Immature natural killer cell (primary cell): ENCODE results near the gene UBE2E2. TPM values are rescaled to one million over a fixed set of nuclear protein-coding genes. Genes with fewer than 3 reads are reported as not detected.

ENCODE experiments used
- DNase-seq, 3 donors: peaks; one replicate each; pipeline ENCODE4 v3.0.0; 2022; ENCODE audit warnings: mixed read lengths in 1 of 3
- H3K27ac Mint-ChIP-seq, 6 donors: one replicate each; pipeline ENCODE4 v1.8.0; 2020; ENCODE audit warnings: mixed read lengths in 6 of 6, mild to moderate bottlenecking in 5 of 6, inconsistent platforms in 4 of 6, moderate library complexity in 3 of 6
- H3K27me3 Mint-ChIP-seq, 3 donors: one replicate each; pipeline ENCODE4 v1.8.0; 2020 to 2021; ENCODE audit warnings: low read depth in 3 of 3, mild to moderate bottlenecking in 3 of 3, mixed read lengths in 3 of 3, moderate library complexity in 3 of 3, inconsistent platforms in 1 of 3
- H3K36me3 Mint-ChIP-seq, 3 donors: one replicate each; pipeline ENCODE4 v1.8.0; 2020; ENCODE audit warnings: mixed read lengths in 3 of 3, inconsistent platforms in 2 of 3, mild to moderate bottlenecking in 2 of 3
- H3K4me1 Mint-ChIP-seq, 2 donors: one replicate each; pipeline ENCODE4 v1.8.0; 2020; ENCODE audit warnings: inconsistent platforms in 2 of 2, mild to moderate bottlenecking in 2 of 2, mixed read lengths in 2 of 2, moderate library complexity in 1 of 2
- H3K4me3 Mint-ChIP-seq, 5 donors: one replicate each; pipeline ENCODE4 v1.8.0; 2020; ENCODE audit warnings: mild to moderate bottlenecking in 5 of 5, mixed read lengths in 5 of 5, inconsistent platforms in 3 of 5, moderate library complexity in 3 of 5
- H3K9me3 Mint-ChIP-seq, 6 donors: one replicate each; pipeline ENCODE4 v1.8.0; 2020; ENCODE audit warnings: mild to moderate bottlenecking in 6 of 6, mixed read lengths in 6 of 6, inconsistent platforms in 4 of 6, moderate library complexity in 3 of 6
- polyA plus RNA-seq, 3 donors: library from polyadenylated mRNA; unstranded; fragments of 300-500 nt; fragmentation: Illumina TruSeq; gene quantifications; one replicate each; pipeline ENCODE4 v1.2.3, GENCODE V29; 2021

The UBE2E2 gene
- polyA plus RNA-seq = 10 to 100 TPM in 1 of 3 donors, 1 to 10 TPM in 2; 1.8 to 12.9 (median 5.0) TPM

DNA sequence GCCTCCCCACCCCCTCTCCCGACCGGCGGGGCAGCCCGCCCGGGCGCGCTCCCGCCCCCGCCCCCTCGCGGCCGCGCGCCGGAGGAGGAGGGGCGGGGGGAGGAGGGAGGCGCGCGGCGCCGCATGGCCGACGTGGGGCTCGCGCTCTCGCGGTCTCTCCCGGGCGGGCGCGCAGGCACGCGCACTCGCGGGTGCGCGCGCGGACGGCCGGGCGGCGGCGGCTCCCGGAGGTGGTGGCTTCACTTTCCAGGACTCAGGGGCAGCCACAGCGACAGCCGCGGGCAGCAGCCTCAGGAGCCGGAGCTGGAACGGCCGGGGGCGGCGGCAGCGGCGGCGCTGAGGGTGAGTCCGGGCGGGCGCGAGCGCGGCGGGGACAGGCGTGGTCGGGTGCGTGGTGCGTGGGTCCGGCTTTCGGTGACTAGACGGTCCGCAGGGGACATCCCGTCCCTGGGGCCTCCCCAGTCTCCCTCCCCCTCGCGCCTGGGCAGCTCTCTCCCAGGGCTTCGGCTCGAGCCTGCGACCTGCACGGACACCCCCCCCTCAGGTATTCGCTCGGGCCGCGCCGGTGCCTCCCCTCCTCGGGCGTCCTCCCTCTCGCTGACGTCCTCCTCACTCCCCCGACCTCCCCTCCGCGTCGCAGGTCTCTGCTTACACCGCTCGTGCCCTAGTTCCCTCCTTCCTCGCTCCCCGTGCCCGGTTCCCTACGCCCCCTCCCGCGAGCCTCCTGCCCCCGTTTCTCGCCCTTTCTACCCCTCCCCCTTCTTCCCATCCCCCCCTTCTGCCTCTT is at the start of gene UBE2E2:
TSS of gene UBE2E2 (plus strand) at position 407 of the 787 bp plus-strand sequence.
- H3K9me3 Mint-ChIP-seq = no peaks in the 10 kb centered on the region

DNA sequence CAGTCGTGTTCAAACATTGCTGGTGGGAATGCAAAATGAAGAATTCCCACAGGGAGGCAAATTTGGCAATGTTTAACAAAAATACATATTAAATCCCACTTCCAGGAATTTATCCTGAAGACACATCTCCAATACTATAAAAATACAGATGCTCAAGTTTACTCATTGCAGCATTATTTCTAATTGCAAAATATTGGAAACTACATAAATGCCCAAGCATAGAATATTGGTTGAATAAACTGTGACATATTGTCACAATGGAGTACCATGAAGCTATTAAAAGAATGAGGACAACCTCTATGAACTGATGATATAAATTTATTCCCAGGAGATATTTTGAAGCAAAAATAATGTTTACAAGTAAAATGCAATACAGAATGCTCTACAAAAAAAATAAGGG is 49.7 kb upstream of the UBE2E2 start:
- no peaks in the 10 kb centered on the region for H3K36me3 Mint-ChIP-seq
- H3K4me3 Mint-ChIP-seq = no peak overlapping the region
- no peaks in the 10 kb centered on the region for H3K4me1 Mint-ChIP-seq
- H3K27me3 Mint-ChIP-seq = peaks cover 0 to 7% (median 2%) of the 10 kb centered on the region in 3 donors
- DNase-seq = no peak
- no peak overlapping the region for H3K27ac Mint-ChIP-seq
- H3K9me3 Mint-ChIP-seq = peaks cover 0 to 3% (median 0%) of the 10 kb centered on the region in 6 donors

More for the DNA sequence above, at the start of gene UBE2E2:
- Mint-ChIP-seq H3K27me3 (peaks cover 4 to 19% (median 12%) of the 10 kb centered on the region in 3 donors), H3K4me1 (peaks cover 13 to 19% of the 10 kb centered on the region in 2 donors), H3K36me3 (peaks cover 0 to 4% (median 0%) of the 10 kb centered on the region in 3 donors), H3K27ac (peak within 1 kb of the TSS in 5 of 6 donors; percentile 51 to 81 (median 67)), H3K4me3 (peak within 1 kb of the TSS; percentile 83 to 92 (median 87))
- DNase-seq = peak; percentile 46 to 60 (median 55)

- H3K27me3 Mint-ChIP-seq = no peaks in the 10 kb centered on the region
- no peaks in the 10 kb centered on the region for H3K4me1 Mint-ChIP-seq
- no peak for DNase-seq
- H3K36me3 Mint-ChIP-seq = no peaks in the 10 kb centered on the region
- H3K4me3 Mint-ChIP-seq = no peak overlapping the region
- H3K27ac Mint-ChIP-seq = no peak overlapping the region
- H3K9me3 Mint-ChIP-seq = peaks cover 0 to 1% (median 0%) of the 10 kb centered on the region in 6 donors
These were observed 45.8 kb upstream of the UBE2E2 start for GRCh38 chr3:23157331-23157730.

GRCh38 chr3:23159929-23160328 is 43.2 kb upstream of the UBE2E2 start:
- Mint-ChIP-seq H3K36me3 (no peaks in the 10 kb centered on the region), H3K27ac (no peak overlapping the region), H3K9me3 (no peaks in the 10 kb centered on the region), H3K27me3 (no peaks in the 10 kb centered on the region), H3K4me3 (no peak overlapping the region), H3K4me1 (no peaks in the 10 kb centered on the region)
- DNase-seq = no peak

DNA sequence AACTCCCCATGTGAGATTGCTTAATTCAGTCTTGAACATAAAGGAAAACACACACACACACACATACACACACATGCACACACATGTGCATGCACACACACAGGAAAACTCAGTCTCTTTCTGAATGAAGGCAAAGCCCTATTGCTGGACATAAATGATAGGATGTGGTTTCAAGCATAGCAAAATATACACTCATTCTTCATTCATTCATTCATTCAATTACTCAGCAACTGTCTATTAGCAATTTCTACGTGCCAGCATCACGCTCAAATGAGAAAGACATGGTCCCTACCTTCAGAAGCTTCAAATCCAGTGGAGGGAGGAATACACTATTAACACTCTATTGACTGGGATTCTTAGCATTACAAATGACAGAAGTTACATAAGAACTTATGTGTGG is 41.8 kb upstream of the UBE2E2 start:
- no peak for DNase-seq
- Mint-ChIP-seq H3K27me3 (no peaks in the 10 kb centered on the region), H3K9me3 (no peaks in the 10 kb centered on the region), H3K36me3 (no peaks in the 10 kb centered on the region), H3K27ac (no peak overlapping the region), H3K4me1 (no peaks in the 10 kb centered on the region), H3K4me3 (no peak overlapping the region)

DNA sequence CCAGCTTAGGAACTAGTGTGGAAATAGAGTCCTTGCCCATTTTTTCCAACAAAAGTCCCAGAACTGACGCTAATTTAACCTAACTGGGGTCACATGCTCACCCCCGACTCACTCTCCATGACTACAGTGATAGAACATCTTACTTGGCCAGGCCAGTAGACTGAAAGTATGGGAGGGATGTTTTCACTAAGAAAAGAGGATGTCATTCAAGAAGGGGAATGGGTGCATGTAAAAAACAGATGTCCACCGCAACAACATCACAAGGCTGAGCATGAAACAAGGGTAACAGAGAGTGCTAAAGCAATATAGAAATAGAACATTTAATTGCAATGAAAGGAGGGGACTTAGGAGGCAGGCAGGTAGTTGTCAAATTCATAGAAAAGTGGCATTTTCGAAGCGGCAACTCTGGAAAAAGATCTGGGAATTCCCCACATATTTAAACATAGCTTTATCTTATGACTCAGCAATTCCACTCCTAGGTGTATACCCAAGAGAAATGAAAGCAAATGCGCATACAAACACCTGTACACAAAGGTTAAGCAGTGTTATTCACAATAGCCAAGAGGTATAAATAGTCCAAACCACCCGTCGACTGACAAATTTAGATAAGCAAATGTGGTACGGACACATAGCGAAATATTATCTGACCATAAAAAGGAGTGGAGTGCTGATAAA is 41.1 kb upstream of the UBE2E2 start:
- no peak overlapping the region for H3K4me3 Mint-ChIP-seq
- no peaks in the 10 kb centered on the region for H3K27me3 Mint-ChIP-seq

GRCh38 chr3:23162934-23163333 is 40.2 kb upstream of the UBE2E2 start:
- H3K27me3 Mint-ChIP-seq = no peaks in the 10 kb centered on the region
- no peak overlapping the region for H3K27ac Mint-ChIP-seq
- no peak for DNase-seq
- H3K36me3 Mint-ChIP-seq = no peaks in the 10 kb centered on the region
- no peak overlapping the region for H3K4me3 Mint-ChIP-seq
- no peaks in the 10 kb centered on the region for H3K9me3 Mint-ChIP-seq
- no peaks in the 10 kb centered on the region for H3K4me1 Mint-ChIP-seq

More for the DNA sequence above, 41.1 kb upstream of the UBE2E2 start:
- DNase-seq = no peak
- H3K36me3 Mint-ChIP-seq = no peaks in the 10 kb centered on the region
- no peaks in the 10 kb centered on the region for H3K9me3 Mint-ChIP-seq
- H3K27ac Mint-ChIP-seq = no peak overlapping the region
- no peaks in the 10 kb centered on the region for H3K4me1 Mint-ChIP-seq

GRCh38 chr3:23164746-23165145 is 38.4 kb upstream of the UBE2E2 start:
- H3K4me3 Mint-ChIP-seq = no peak overlapping the region
- no peaks in the 10 kb centered on the region for H3K27me3 Mint-ChIP-seq
- H3K9me3 Mint-ChIP-seq = peaks cover 0 to 2% (median under 1%) of the 10 kb centered on the region in 6 donors

GRCh38 chr3:23165571-23165970 is 37.6 kb upstream of the UBE2E2 start:
- Mint-ChIP-seq H3K9me3 (peaks cover 0 to 10% (median 2%) of the 10 kb centered on the region in 6 donors), H3K36me3 (no peaks in the 10 kb centered on the region), H3K27me3 (no peaks in the 10 kb centered on the region), H3K27ac (no peak overlapping the region), H3K4me1 (no peaks in the 10 kb centered on the region), H3K4me3 (no peak overlapping the region)
- DNase-seq = no peak

More at GRCh38 chr3:23164746-23165145, 38.4 kb upstream of the UBE2E2 start:
- DNase-seq = no peak
- Mint-ChIP-seq H3K36me3 (no peaks in the 10 kb centered on the region), H3K27ac (no peak overlapping the region), H3K4me1 (no peaks in the 10 kb centered on the region)

- no peak for DNase-seq
- Mint-ChIP-seq H3K27ac (no peak overlapping the region), H3K4me3 (no peak overlapping the region), H3K4me1 (no peaks in the 10 kb centered on the region), H3K27me3 (no peaks in the 10 kb centered on the region), H3K36me3 (no peaks in the 10 kb centered on the region), H3K9me3 (peaks cover 0 to 13% (median 2%) of the 10 kb centered on the region in 6 donors)
These were observed 36.9 kb upstream of the UBE2E2 start for GRCh38 chr3:23166276-23166675.

DNA sequence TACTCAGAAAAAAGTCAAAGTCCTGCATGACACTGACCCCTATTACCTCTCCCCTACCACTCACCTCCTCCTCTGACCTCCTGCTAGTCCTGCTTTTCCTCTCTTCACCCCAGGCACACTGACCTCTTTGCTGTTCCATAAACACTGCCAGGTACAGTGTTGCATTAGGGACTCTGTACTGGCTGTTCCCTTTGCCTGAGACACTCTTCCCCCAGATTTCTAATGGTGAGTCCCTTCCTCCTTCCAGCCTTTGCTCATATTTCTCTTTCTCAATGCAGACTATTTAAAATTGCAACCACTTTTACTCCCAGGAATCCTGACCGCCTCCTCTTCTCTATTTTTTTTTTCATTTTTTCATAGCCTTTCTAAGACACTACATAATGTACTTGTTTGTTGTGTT is 36.3 kb upstream of the UBE2E2 start:
- Mint-ChIP-seq H3K4me1 (no peaks in the 10 kb centered on the region), H3K4me3 (no peak overlapping the region), H3K36me3 (no peaks in the 10 kb centered on the region), H3K27ac (no peak overlapping the region), H3K27me3 (no peaks in the 10 kb centered on the region), H3K9me3 (peaks cover 0 to 13% (median 2%) of the 10 kb centered on the region in 6 donors)
- DNase-seq = no peak

DNA sequence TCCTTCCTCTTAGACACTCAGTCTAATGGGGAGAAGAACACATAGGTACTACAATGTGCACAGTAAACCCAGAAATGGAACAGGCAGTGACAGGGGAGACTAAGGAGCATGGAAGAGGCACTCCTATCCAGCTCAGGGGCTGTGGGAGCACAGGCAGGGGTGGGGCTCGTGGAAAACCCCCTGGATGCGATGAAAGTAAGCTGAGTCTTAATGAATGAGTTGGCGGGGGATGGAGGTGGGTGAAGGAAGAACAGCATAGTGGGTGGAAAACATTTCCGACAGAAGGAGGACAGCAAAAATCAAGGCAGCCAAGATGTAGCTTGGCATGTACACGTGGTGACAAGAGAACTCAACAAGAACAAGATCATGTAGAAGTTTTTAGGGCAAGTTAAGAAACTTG is 33.6 kb upstream of the UBE2E2 start:
- H3K36me3 Mint-ChIP-seq = no peaks in the 10 kb centered on the region
- H3K4me3 Mint-ChIP-seq = no peak overlapping the region
- no peaks in the 10 kb centered on the region for H3K27me3 Mint-ChIP-seq
- no peak for DNase-seq
- H3K9me3 Mint-ChIP-seq = peaks cover 0 to 13% (median 2%) of the 10 kb centered on the region in 6 donors
- H3K27ac Mint-ChIP-seq = no peak overlapping the region
- no peaks in the 10 kb centered on the region for H3K4me1 Mint-ChIP-seq

DNA sequence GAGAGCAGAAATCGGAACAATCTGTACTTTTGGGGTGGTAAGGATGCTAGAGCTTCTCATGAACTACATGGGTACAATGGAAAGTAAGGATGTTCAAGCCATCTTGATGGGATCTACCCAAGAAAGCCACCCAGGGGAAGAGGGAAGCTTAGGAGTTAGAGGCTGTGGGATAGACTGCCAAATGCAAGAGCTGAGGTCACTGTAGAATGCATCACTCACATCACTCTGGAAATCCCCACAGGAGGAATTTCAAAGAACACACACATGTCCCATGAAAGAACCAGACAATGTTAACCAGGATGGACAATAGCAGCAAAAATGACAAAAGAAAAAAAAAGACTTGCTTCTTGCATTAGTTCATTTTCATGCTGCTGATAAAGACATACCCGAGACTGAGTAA is 32.8 kb upstream of the UBE2E2 start:
- H3K27me3 Mint-ChIP-seq = no peaks in the 10 kb centered on the region
- peaks cover 0 to 13% (median 2%) of the 10 kb centered on the region in 6 donors for H3K9me3 Mint-ChIP-seq
- no peak overlapping the region for H3K27ac Mint-ChIP-seq
- H3K4me3 Mint-ChIP-seq = no peak overlapping the region
- no peaks in the 10 kb centered on the region for H3K4me1 Mint-ChIP-seq
- H3K36me3 Mint-ChIP-seq = no peaks in the 10 kb centered on the region
- no peak for DNase-seq

DNA sequence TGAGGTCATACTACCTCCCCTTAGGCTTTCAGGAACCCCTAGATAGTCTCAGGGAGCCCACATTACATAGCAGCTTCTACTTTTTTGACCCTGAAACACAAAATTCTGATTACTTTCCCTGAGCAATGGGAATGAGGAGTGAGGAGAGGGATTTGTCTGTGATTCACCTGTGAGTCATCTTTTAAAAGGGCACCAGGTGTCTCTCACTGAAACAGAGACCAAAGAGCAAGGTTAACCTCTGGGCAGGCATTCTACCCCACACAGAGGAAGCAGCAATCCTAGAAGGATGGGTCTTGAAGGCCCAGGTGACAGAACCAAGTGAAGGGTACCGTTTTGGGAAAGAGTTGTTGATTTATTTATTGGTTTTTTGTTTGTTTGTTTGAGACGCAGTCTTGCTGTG is 31.1 kb upstream of the UBE2E2 start:
- Mint-ChIP-seq H3K4me1 (no peaks in the 10 kb centered on the region), H3K9me3 (peaks cover 0 to 13% (median 2%) of the 10 kb centered on the region in 6 donors), H3K27ac (no peak overlapping the region), H3K36me3 (no peaks in the 10 kb centered on the region), H3K27me3 (no peaks in the 10 kb centered on the region), H3K4me3 (no peak overlapping the region)
- DNase-seq = no peak
